ACHN (cell line): Measurements from ENCODE around the gene CDH7.
A peak's percentile ranks its signal among the peaks of the same experiment; 100 is the strongest.

Experiments used
- DNase-seq: peaks from one replicate; pipeline ENCODE4 v3.0.0-alpha.2; 2015
- in situ Hi-C: cut with HindIII; loops from 2 replicates; pipeline ENCODE4 v1.10.0; 2017; ENCODE audit warnings: low sequenced_read_pairs, low pct_ligation_motif_present, low pct_unique_long_range_greater_than_20kb

Gene CDH7

GRCh38 chr18:65750389-65751154, at the start of gene CDH7:
TSS of gene CDH7 (plus strand) at chr18:65751012. CDS start at chr18:65762843, 11,831 bp downstream.
- in situ Hi-C loops, result no loop called here
- DNase-seq, result no peak

- no peak for DNase-seq
- in situ Hi-C loops, result no loop called here
Observed at GRCh38 chr18:65704046-65704445, 46.8 kb upstream of the CDH7 start.

- in situ Hi-C loops, result no loop called here
- no peak for DNase-seq
Observed at GRCh38 chr18:65706646-65707045, 44.2 kb upstream of the CDH7 start.

GRCh38 chr18:65711493-65711892, 39.3 kb upstream of the CDH7 start:
- DNase-seq, result no peak
- in situ Hi-C loops, result no loop called here

DNA sequence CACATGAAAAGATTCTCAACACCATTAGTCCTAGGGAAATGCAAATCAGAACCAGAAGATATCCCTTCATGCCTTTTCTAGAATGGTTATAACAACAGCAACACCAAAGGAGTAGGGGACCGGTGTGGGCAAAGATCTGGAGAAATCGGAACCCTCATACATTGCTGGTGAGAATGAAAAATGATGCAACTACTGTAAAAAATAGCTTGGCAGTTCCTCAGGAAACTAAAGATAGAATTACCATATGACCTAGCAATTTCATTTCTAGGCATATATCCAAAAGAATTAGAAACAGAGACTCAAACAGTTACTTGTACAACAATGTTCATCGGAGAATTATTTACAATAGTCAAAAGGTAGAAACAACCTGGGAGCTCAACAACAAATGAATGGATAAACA, 29.2 kb upstream of the CDH7 start:
- no peak for DNase-seq
- in situ Hi-C loops, result no loop called here

- in situ Hi-C loops, result no loop called here
- DNase-seq, result peak; percentile 13
Observed at GRCh38 chr18:65725251-65726050, 25.4 kb upstream of the CDH7 start.

GRCh38 chr18:65735155-65735554, 15.7 kb upstream of the CDH7 start:
- DNase-seq, result no peak
- in situ Hi-C loops, result no loop called here

DNA sequence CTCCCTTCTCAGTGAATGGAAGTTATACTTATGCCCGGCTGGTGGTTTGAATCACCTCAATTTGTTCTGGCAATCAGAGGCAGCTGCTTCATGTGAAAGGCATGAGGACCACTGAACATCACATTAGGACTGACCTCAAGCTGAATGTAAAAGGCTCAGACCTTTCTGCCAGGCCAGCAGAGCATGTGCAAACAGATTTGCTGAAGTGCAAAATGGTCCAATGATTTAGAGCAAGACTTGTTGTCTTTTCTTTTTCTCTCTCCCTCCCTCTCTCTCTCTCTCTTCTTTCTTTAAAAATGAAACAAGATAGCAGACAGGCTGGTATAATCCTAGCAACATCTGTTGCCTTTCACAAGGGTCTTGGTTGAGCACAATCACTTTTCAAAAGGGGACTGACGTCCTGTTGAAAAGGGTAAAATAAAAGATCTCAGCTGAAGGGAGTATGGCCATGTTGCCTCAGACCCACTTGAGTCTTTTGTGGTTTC, 13.3 kb upstream of the CDH7 start:
- in situ Hi-C loops, result no loop called here
- no peak for DNase-seq

GRCh38 chr18:65746936-65747335, 3.9 kb upstream of the CDH7 start:
- DNase-seq, result no peak
- in situ Hi-C loops, result no loop called here

- DNase-seq, result no peak
- in situ Hi-C loops, result no loop called here
Observed at GRCh38 chr18:65748321-65748720, 2.5 kb upstream of the CDH7 start.

GRCh38 chr18:65749841-65750240, 971 bp upstream of the CDH7 start:
- in situ Hi-C loops, result no loop called here
- no peak for DNase-seq

- in situ Hi-C loops, result no loop called here
- DNase-seq, result no peak
Observed at GRCh38 chr18:65751155-65752085, 608 bp downstream of the CDH7 start.

DNA sequence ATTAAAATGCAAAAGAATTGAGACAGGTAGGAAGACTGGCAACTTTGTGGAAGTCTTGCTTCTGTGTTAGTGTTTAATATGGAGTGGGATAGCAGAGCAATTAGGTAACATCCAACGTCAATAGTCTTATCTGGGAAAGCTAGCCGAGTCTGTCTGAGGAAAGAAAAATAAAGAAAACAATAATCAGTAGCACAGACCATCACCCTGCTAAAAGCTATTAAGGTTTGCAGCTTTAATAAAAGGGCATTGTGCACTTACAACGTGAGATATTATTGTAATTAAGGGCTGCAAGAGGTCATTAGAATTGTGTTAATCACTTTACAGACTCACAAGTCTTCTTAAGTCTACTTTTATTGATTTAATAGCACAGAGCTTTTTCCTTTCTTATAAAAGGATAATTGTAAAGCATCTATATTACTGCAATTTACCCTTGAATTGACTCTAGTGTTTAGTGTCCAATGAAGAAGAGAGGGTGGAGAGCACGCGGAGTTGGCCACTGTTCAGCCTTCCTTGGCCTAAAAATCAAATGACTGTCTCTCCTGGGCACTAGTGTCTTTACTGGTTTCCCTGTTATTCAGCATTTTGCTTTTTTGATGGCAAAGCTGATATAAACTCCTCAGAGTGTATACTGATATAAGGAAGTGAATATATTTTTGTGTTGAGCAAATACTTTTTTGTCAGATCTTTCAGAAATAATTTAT, 2.0 kb downstream of the CDH7 start:
- DNase-seq, result no peak
- in situ Hi-C loops, result no loop called here

DNA sequence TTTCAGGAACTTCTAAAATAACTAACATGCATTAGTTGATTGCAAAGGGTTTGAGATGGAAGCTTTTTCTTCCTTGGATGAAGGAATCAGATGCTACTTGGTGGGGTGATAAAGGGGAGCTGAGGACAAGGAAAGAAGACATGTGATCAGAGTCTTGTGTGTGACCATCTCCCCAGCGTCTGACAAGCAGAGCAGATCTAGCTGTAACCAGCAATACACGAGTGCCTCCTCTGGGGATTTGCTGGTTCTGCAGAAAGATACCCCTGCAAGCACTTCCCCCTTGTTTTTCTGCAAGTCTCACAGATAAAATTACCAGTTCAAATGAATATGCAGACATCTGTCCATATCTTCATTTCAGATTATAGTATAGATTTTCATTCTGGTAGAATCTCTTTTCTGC, 2.7 kb downstream of the CDH7 start:
- in situ Hi-C loops, result no loop called here
- peak; percentile 40 for DNase-seq

- no peak for DNase-seq
- in situ Hi-C loops, result no loop called here
Observed at GRCh38 chr18:65754121-65754520, 3.3 kb downstream of the CDH7 start.

GRCh38 chr18:65755616-65756015, 4.8 kb downstream of the CDH7 start:
- no peak for DNase-seq
- in situ Hi-C loops, result no loop called here

DNA sequence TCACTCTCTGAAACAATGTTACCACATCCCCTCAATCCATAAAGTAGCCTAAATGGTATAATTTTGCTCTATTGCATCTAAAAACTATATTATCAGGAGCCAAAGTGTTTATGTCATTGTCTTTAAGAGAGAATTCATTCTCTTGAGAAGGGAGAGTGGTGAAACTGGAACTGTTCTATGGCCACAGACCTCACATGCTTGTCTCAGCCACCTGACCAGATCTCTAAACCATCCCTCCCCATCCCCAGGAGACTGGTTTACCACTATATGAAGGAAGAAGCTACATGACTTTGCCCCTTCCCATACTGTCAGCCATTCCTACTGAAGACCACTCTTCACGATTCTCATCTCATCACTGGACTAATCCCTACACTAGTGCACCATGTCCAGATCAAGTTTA, 9.6 kb downstream of the CDH7 start:
- no peak for DNase-seq
- in situ Hi-C loops, result no loop called here

DNA sequence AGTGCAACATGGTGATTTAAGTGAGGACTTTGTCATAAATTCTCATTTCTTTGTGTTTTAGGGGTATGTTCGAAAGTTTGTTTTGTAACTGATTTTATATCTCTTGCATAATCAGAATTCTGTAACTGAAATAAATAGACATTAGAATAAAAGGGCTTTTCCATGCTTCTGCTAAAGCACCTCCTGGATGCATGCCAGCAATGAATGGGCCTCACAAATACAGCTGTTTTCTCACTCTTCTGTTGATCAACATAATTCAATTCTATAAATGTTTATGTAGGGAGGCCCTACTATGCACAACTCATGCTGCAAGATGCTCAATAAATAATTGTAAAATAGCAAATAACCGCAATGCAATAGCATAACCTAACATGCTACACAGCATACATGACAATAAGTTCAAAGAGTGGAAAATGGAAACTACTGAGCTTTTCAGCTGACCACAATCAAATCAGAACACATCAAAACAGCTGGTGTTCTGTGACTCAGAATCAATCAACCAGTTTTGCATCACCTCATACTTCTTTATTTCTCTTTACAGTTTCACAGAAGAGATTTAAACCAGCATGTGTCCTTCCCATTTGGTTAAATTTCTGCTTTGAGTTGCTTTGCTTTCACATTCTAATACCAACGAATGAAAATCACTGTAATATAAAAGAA, 11.0 kb downstream of the CDH7 start:
- DNase-seq, result no peak
- in situ Hi-C loops, result no loop called here
